B cell (primary cell): Measurements from ENCODE around the gene CDC34. TPM values are rescaled to one million over a fixed set of nuclear protein-coding genes. Genes with fewer than 3 reads are reported as not detected.
A peak's percentile ranks its signal among the peaks of the same experiment; 100 is the strongest.

ENCODE experiments used
- ATAC-seq: fragments of 200-7000 bp; cut with Tn5 transposase; one replicate; pipeline ENCODE4 v1.10.0; 2021; ENCODE audit warnings: low read depth, mild to moderate bottlenecking, moderate number of reproducible peaks, moderate library complexity
- CTCF ChIA-PET: fragments of 350-600 bp; sonication (Branson Sonifier 250); formaldehyde crosslinking; loops from one replicate; lab custom pipeline; 2021; ENCODE audit warnings: antibody characterized with exemption, inconsistent platforms; lab: Charles Lee
- POLR2A ChIA-PET: fragments of 350-600 bp; sonication (Branson Sonifier 250); formaldehyde crosslinking; loops from one replicate; lab custom pipeline; 2021; ENCODE audit warnings: antibody characterized with exemption; lab: Charles Lee
- DNase-seq: peaks from one replicate; pipeline ENCODE4 v3.0.0; 2013
- H2AFZ ChIP-seq: 2 replicates; pipeline ENCODE4 v1.6.1; 2012; ENCODE audit warnings: mild to moderate bottlenecking, low read depth, low read length; ENCODE audit not compliant: insufficient read depth, poor library complexity, severe bottlenecking
- H3K27ac ChIP-seq, 2 donors: 1 replicate in 1 of 2; 2 replicates in 1 of 2; pipeline ENCODE4 v1.5.1; 2012 to 2013; ENCODE audit warnings: low read length in 2 of 2, mild to moderate bottlenecking in 2 of 2, moderate library complexity in 1 of 2
- H3K27me3 ChIP-seq, 4 experiments: fragments of 200-600 bp in 1 of 4; sonication (generic) in 1 of 4; replicated peaks in 1 of 4; 1 replicate in 2 of 4; 2 replicates in 2 of 4; pipeline versions ENCODE4 v1.6.1 to v1.7.0; 2013 to 2016; ENCODE audit warnings: low read length in 3 of 4, mild to moderate bottlenecking in 2 of 4, mixed read lengths in 1 of 4, moderate library complexity in 1 of 4; ENCODE audit not compliant: insufficient read depth in 4 of 4, control insufficient read depth in 3 of 4; ENCODE audit errors: control extremely low read depth in 1 of 4
- H3K36me3 ChIP-seq, 2 experiments: replicated peaks in 1 of 2; 1 replicate in 1 of 2; 2 replicates in 1 of 2; pipeline versions ENCODE4 v1.6.1 to v1.7.1; 2013; ENCODE audit warnings: low read length in 1 of 2; ENCODE audit not compliant: insufficient read depth in 2 of 2, control insufficient read depth in 1 of 2; ENCODE audit errors: control extremely low read depth in 1 of 2, extremely low read depth in 1 of 2
- H3K4me1 ChIP-seq, 2 donors: fragments of 200-600 bp in 1 of 2; sonication (generic) in 1 of 2; 1 replicate in 1 of 2; 2 replicates in 1 of 2; pipeline versions ENCODE4 v1.5.1 to v1.6.1; 2013 to 2017; ENCODE audit warnings: low read length in 2 of 2; ENCODE audit not compliant: control insufficient read depth in 2 of 2, insufficient read depth in 2 of 2
- H3K4me2 ChIP-seq: replicated peaks from 2 replicates; pipeline ENCODE3; 2012; ENCODE audit warnings: mild to moderate bottlenecking, low read depth, low read length; ENCODE audit not compliant: poor library complexity, severe bottlenecking
- H3K4me3 ChIP-seq, 5 experiments: fragments of 200-600 bp in 1 of 5; sonication (generic) in 1 of 5; 1 replicate in 3 of 5; 2 replicates in 2 of 5; pipeline versions ENCODE4 v1.5.1 to v1.7.0; 2011 to 2016; ENCODE audit warnings: low read length in 4 of 5, mild to moderate bottlenecking in 4 of 5, low read depth in 2 of 5, control low read depth in 1 of 5, moderate library complexity in 1 of 5; ENCODE audit not compliant: insufficient read depth in 1 of 5; ENCODE audit errors: control extremely low read depth in 1 of 5, extremely low read depth in 1 of 5
- H3K79me2 ChIP-seq: fragments of 200-600 bp; sonication (generic); one replicate; pipeline ENCODE4 v1.6.0; 2016; ENCODE audit warnings: low read length; ENCODE audit not compliant: control insufficient read depth, insufficient read depth
- H3K9ac ChIP-seq: fragments of 200-600 bp; sonication (generic); 2 replicates; pipeline ENCODE4 v1.6.1; 2017; ENCODE audit warnings: mild to moderate bottlenecking, low read length, moderate library complexity
- H3K9me3 ChIP-seq, 3 donors: one replicate each; pipeline versions ENCODE4 v1.6.1 to v1.7.1; 2013; ENCODE audit warnings: low read length in 2 of 3; ENCODE audit not compliant: control insufficient read depth in 2 of 3, insufficient read depth in 1 of 3; ENCODE audit errors: control extremely low read depth in 1 of 3
- H4K20me1 ChIP-seq: 2 replicates; pipeline ENCODE4 v1.6.0; 2012; ENCODE audit warnings: mild to moderate bottlenecking, low read length; ENCODE audit not compliant: insufficient read depth, control insufficient read depth, poor library complexity, severe bottlenecking
- H3K27ac Mint-ChIP-seq: one replicate; pipeline ENCODE4 v1.8.0; 2021; ENCODE audit warnings: mixed read lengths
- H3K27me3 Mint-ChIP-seq: one replicate; pipeline ENCODE4 v1.8.0; 2021; ENCODE audit warnings: mixed read lengths
- H3K4me1 Mint-ChIP-seq: one replicate; pipeline ENCODE4 v1.8.0; 2021; ENCODE audit warnings: mixed read lengths
- H3K4me3 Mint-ChIP-seq: one replicate; pipeline ENCODE4 v1.8.0; 2021; ENCODE audit warnings: mixed read lengths
- H3K9me3 Mint-ChIP-seq: one replicate; pipeline ENCODE4 v1.8.0; 2022; ENCODE audit warnings: mixed read lengths; ENCODE audit not compliant: insufficient read depth
- CTCF ChIP-seq: fragments of 200-600 bp; IDR thresholded peaks from one replicate; pipeline ENCODE4 v1.8.0; 2022; ENCODE audit warnings: antibody characterized with exemption, mild to moderate bottlenecking
- EZH2 ChIP-seq: IDR thresholded peaks from 2 replicates; pipeline ENCODE4 v1.6.1; 2012; ENCODE audit warnings: borderline replicate concordance, low read depth, mild to moderate bottlenecking, moderate library complexity, low read length; ENCODE audit not compliant: insufficient read depth, poor library complexity, severe bottlenecking
- WGBS: methylation state at CpG from one replicate; pipeline ENCODE4 v1.1.5; 2013; ENCODE audit warnings: missing lambda C conversion rate; ENCODE audit not compliant: insufficient coverage; 5-methylcytosine and 5-hydroxymethylcytosine counted together
- intact Hi-C: fragments of 100-400 bp; cut with micrococcal nuclease; formaldehyde crosslinking; loops from one replicate; pipeline ENCODE4 v1.10.0; 2022
- polyA plus RNA-seq: library from polyadenylated mRNA; depleted of rRNA; stranded (reverse); fragments of >200 nt; gene quantifications from 2 replicates; pipeline ENCODE4 v1.2.3, GENCODE V29; 2012
- total RNA-seq, 2 donors: library from RNA; stranded (reverse); fragments of 120-200 nt in 1 of 2; gene quantifications; 1 replicate in 1 of 2; 2 replicates in 1 of 2; pipeline versions ENCODE4 v1.2.3 to v1.2.4, GENCODE V29; 2013 to 2022

The CDC34 gene
- total and polyA plus RNA-seq, 2 donors (not counting 1 experiment from before 2014, with no cell fraction given): 26.9 to 28.4 TPM

GRCh38 chr19:566403-566802 lies 34.8 kb downstream of the CDC34 start:
- TF ChIP-seq CTCF (no peak), EZH2 (no peak)
- Histone ChIP-seq H2AFZ (no peak overlapping the region), H3K9ac (no peak overlapping the region), H3K9me3 (peaks cover 0 to 2% (median 0%) of the 10 kb centered on the region in 3 donors), H3K4me2 (no peak overlapping the region), H3K4me1 (peaks cover 0 to 6% of the 10 kb centered on the region in 2 donors), H3K4me3 (peak overlapping the region in 1 of 5 experiments; percentile 52), H3K27me3 (no peaks in the 10 kb centered on the region), H3K27ac (no peak overlapping the region), H4K20me1 (no peaks in the 10 kb centered on the region), H3K36me3 (no peaks in the 10 kb centered on the region), H3K79me2 (no peaks in the 10 kb centered on the region)
- no peak for ATAC-seq
- Mint-ChIP-seq H3K9me3 (no peaks in the 10 kb centered on the region), H3K4me3 (no peak overlapping the region), H3K4me1 (peaks cover 9% of the 10 kb centered on the region), H3K27me3 (no peaks in the 10 kb centered on the region), H3K27ac (no peak overlapping the region)
- WGBS: 93% methylated on average over 17 of the region's 19 CpGs
- ChIA-PET CTCF (no interaction called here), POLR2A (no interaction called here)
- no peak for DNase-seq
- intact Hi-C loops: no loop called here

GRCh38 chr19:566844-567243 lies 35.3 kb downstream of the CDC34 start:
- no peaks in the 10 kb centered on the region for H3K27me3 ChIP-seq
- no peaks in the 10 kb centered on the region for H3K79me2 ChIP-seq
- H4K20me1 ChIP-seq: no peaks in the 10 kb centered on the region
- POLR2A ChIA-PET: no interaction called here
- peaks cover 0 to 2% (median 0%) of the 10 kb centered on the region in 3 donors for H3K9me3 ChIP-seq
- no peak overlapping the region for H3K9ac ChIP-seq
- H2AFZ ChIP-seq: no peak overlapping the region
- intact Hi-C loops: no loop called here
- no peak for ATAC-seq
- H3K4me1 ChIP-seq: peaks cover 0 to 9% of the 10 kb centered on the region in 2 donors
- Mint-ChIP-seq H3K9me3 (no peaks in the 10 kb centered on the region), H3K4me3 (no peak overlapping the region), H3K27me3 (no peaks in the 10 kb centered on the region), H3K27ac (no peak overlapping the region), H3K4me1 (peaks cover 9% of the 10 kb centered on the region)
- CTCF ChIA-PET: interaction anchor here (1.0 to 1.6 kb wide), 2 partner anchors 56 to 96 kb away, joined by 3 read pairs; partner anchors contain the start of gene RNF126
- peak overlapping the region in 1 of 5 experiments; percentile 52 for H3K4me3 ChIP-seq
- TF ChIP-seq CTCF (no peak), EZH2 (no peak)
- DNase-seq: no peak
- WGBS: 90% methylated on average over 14 of the region's 16 CpGs
- no peak overlapping the region for H3K27ac ChIP-seq
- H3K4me2 ChIP-seq: no peak overlapping the region
- no peaks in the 10 kb centered on the region for H3K36me3 ChIP-seq
